SK-N-MC (cell line): ENCODE data around the gene ZSWIM4.

Source experiments
- EZH2 ChIP-seq: fragments of 200-600 bp; sonication (generic); IDR thresholded peaks from one replicate; pipeline ENCODE4 v1.6.1; 2017; ENCODE audit warnings: antibody characterized with exemption
- POLR2AphosphoS5 ChIP-seq: IDR thresholded peaks from 2 replicates; pipeline ENCODE4 v1.6.1; 2012; ENCODE audit warnings: mild to moderate bottlenecking, low read depth, low read length, borderline replicate concordance

DNA sequence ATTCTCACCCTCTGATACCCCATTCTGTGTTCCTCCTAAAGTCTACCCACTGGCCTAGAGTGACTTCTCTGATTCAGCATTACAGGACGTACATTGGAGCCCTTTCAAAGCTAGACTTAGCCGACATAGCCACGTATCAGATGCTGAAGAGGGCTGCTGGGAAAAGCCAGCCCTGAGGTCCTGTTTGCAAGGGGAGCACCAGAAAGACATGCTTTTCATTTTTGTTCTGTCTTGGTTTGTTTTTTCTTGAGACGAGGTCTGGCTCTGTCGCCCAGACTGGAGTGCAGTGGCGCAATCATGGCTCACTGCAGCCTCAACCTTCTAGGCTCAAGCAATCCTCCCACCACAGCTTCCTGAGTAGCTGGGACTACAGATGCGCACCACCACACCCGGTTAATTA lies 6.3 kb upstream of the ZSWIM4 start:
- TF ChIP-seq EZH2: no peak
- no peak for TF ChIP-seq POLR2AphosphoS5
